Lung microvascular endothelial cell (primary cell): ENCODE measurements around the gene ASPM. TPM values are rescaled to one million over a fixed set of nuclear protein-coding genes. Genes with fewer than 3 reads are reported as not detected.
"Not testable (repeated sequence)": the region's sequence is repeated elsewhere in the genome, so short reads cannot be mapped to it uniquely, and the experiment has no call there.

Source experiments
- DNase-seq, 2 donors: peaks; one replicate each; pipeline versions ENCODE4 v3.0.0 to v3.0.0-alpha.2; 2010; ENCODE audit warnings: low read depth in 2 of 2
- total RNA-seq: library from RNA; depleted of rRNA; stranded (reverse); fragments of >200 nt; gene quantifications from 2 replicates; pipeline ENCODE4 v1.2.1, GENCODE V29; 2014

Gene ASPM
- total RNA-seq, 1 donor from 2014 or later: 3.0 TPM

DNA sequence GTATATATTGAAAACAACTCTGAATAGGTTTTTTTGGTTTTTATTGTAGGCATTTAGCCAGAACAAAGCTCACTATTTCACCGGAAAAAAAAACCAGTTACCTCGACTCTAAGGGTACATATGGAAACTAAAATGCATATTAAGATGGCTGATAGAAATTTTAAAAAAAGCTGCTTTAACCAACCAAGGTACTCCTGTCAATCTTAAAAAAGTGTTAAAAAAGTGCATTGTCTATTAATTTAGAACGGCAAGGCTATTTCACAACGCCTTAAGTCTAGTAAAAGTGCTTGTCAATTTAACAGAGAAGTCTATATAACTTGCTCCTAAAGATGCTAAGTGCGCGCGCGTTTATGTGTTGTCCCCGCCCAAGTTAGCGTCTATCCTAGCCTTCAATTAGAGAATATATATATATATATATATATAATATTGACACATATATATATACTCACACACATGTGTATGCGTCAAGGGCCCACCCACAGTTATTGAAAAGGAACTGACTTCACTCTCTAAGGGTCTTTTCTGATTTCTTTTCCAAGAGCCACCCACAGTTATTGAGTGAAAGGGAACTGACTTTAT is 934 bp downstream of the ASPM start:
- DNase-seq: peak; percentile 3 to 12

DNA sequence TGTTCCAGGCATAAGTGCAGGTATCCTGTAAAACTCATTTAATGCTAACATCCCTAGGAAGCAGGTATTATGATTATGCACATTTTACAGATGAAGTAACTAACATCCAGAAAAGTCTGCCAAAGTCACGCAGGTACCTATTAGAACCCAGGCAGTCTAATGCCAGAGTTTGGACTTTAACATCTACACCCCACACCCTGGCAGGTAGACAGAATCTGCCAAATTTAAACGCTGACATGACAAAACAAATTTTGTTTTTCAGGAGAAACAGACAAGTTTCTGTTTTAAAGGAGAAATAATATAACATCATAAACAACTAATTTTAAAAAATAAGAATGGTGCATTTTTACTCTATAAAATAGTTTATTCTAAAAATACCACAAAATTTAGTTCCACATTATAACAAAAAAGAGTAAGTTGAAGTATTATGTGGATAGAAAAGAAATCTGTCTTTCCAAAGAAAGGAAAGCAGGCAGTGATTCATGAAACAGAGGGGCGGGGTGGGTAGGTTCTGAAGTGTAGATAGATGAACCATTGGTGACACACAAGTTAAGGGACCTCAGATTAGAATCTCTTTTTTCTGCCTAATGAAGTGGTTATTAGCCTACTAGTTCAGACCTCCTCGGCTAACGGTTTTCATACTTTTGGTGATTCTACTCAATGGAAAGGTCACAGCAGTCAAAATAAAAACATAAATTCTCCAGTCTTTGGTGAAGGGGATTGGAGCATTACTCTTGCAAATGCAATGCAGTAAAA is 1.7 kb downstream of the ASPM start:
- DNase-seq: peak; percentile 33 to 48

DNA sequence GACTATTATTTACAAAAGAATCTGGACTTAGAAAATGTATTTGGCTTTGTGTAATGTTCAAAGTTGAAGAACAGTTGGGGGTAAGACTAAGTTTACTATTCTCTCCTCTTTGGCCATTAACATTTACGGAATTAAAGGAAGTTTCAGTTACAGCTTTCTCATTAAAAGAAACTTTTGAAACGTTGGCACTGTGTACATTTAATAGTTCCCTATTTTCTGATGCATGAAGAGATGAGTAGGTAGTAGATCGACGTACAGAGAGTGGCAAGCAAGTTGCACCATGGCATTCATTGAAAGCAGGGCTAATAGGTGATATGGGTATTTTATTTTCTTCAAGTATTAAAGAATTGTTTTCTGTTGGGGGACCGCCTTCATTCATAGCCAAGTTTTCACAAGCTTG is 3.2 kb downstream of the ASPM start:
- peak in 1 of 2 donors; percentile 9 for DNase-seq

DNA sequence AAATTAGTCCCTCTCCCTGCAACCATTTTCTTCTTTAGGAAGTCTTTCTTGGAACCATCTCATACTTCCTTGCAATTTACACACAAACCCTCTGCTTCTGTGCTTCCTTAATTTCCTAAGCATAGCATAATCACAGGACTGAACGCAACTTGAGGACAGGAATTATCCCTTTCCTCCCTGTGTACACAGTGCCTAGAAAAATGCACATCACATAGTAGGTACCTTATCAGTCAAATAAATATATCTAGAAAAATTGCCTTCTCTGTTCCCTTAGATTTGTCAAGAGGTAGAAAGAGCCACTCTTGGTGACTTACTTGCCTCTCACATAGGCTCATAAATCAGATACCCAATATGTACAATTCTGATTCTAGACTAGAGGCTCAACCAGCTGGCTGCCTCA is 4.9 kb downstream of the ASPM start:
- no peak for DNase-seq

DNA sequence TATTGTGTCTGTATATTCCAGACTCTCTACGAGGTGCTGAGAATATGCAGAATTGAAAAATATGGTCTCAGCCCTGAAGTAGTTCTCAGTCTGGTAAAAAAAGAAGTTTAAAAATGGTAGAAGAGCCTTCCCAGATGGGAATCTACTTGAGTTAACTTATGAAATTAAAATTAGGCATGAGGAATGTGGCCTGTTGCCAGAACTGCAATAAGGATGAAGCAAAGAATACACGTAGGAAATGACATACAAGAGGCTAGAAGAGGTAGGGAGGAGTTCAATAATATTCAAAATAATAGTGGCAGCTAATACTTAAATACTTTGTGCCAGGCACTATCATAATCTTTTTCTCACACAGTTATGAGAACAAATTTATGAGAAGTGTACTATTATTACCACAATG is 6.3 kb downstream of the ASPM start:
- peak in 1 of 2 donors; percentile 52 for DNase-seq

- DNase-seq: no peak
Measured at GRCh38 chr1:197139169-197139568, 7.3 kb downstream of the ASPM start.

DNA sequence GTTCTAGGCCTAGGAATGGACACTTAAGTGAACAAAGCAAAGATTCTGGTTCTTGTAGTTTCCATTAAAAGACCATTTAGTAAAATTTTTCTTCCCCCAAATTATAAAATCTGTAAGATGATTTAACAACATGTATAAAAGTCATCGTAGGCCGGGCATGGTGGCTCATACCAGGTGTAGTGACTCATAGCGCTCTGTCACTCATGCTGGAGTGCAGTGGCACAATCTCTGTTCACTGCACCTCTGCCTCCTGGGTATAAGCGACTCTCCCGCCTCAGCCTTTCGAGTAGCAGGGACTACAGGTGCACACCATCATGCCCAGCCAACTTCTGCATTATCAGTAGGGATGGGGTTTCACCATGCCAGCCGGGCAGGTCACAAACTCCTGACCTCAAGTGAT is 9.1 kb downstream of the ASPM start:
- no peak for DNase-seq

DNA sequence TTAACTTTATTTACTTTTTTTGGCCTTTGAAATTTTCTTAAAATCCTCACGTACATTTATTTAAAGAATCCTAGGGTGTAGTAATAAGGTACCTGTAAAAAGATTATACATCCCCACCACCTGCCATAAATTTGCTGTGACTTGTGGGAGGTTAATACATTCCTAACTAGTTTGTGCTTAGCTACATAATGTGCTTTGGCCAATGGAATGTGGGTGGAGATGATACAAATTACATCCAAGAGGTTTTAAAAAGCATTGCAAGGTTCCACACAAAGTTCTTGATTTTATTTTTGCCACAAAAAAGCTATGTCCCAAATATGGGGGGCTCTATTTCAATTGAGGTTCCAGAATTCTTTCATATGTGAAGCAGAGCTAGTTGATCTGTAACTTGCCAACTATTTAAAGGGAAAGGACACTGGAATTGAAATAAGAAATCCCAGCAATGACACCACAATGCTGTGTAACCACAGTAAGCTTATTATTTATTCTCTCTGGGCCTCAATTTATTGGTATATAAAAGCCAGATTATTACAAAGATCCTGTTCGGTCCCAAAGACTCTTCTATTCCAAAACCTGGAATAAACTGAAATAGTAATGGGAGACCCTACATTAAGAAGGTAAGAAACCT is 15.7 kb downstream of the ASPM start:
- DNase-seq: no peak

GRCh38 chr1:197129698-197130097 is 16.8 kb downstream of the ASPM start:
- no peak for DNase-seq

DNA sequence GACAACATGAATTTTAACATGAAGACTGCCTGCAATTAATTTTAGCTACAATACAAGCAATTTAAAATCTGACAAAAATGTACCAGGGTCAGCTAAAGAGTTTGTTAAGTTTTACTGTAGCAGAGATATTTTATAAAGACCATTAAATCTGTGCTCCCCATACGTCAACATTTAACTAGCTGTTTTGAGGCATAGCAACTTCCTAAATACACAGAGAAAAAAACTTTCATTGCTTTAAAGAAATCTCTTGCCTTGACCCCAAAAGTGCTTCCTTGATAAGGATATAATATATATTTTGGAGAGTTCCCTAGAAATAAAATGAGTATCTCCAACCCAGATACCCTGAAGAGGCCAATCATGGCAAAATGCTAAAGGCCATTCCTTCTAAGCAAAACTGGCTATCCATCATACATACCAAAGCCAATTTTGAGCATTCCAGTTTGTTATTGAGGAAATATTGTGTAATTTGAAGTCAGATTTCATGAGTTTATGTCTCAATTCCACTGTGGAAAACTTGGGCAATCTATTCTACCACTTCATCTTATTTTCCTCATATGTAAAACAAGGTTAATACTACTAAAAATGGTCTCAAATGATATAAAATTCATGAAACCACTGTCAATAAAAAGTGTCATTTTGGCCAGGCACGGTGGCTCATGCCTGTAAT is 19.1 kb downstream of the ASPM start:
- no peak for DNase-seq

DNA sequence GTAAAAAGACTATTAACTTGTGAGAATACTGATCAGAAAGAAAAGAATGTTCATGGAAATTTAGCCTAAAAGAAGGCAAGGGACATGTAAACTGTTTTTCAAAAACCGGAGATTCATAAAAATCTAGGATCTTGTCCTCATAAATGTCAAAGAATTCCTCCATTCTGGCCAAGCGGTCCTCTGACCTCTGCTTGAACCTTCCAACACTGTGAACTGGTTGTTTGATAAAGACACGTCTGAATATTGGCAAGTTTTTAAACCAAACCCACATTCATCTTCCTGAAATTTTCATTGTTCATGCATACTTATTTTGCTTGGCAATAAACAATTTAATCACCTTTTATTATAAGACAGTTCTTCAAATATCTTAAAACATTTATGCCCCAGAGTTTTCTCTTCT is 19.8 kb downstream of the ASPM start:
- DNase-seq: no peak

GRCh38 chr1:197124376-197124775 is 22.1 kb downstream of the ASPM start:
- no peak for DNase-seq

DNA sequence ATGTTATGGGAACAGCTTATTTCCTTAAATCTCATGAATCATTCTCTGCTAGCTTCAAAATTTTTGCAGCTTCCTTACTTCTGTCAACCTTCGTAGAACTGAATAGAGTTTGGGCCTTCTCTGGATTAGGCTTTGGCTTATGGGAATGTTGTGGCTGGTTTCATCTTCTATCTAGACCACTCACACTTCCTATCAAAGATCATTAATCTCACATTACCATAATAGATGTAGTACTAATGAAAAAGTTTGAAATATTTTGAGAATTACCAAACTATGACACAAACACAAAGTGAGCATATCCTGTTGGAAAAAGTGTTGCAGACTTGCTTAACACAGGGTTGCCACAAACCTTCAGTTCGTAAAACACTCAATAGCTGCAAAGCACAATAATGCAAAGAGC is 30.3 kb downstream of the ASPM start:
- peak in 1 of 2 donors; percentile 21 for DNase-seq

- no peak for DNase-seq
Measured at GRCh38 chr1:197106869-197107268, 39.6 kb downstream of the ASPM start.

GRCh38 chr1:197103300-197103699 is 43.2 kb downstream of the ASPM start:
- DNase-seq: peak in 1 of 2 donors; percentile 29

GRCh38 chr1:197101978-197102377 is 44.5 kb downstream of the ASPM start:
- DNase-seq: no peak

- DNase-seq: no peak
Measured at GRCh38 chr1:197100677-197101076, 45.8 kb downstream of the ASPM start.

DNA sequence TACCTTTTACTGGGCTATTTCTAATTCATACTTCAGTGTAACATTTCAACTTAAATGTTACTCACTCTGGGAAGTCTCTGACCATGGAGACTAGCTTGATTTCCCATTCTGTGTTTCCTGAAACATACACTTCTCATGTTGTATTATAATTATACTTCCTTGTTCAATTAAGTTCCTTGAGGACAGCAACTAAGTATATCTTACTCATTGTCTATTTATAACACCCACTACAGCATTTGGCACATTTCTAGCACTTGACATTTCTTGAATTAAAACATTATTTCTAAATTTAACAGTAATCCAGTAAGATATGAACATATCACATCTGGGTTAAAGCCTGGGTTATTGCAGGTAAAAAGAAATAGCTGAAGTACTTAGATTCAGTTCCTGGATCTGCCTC is 47.0 kb downstream of the ASPM start:
- no peak for DNase-seq

DNA sequence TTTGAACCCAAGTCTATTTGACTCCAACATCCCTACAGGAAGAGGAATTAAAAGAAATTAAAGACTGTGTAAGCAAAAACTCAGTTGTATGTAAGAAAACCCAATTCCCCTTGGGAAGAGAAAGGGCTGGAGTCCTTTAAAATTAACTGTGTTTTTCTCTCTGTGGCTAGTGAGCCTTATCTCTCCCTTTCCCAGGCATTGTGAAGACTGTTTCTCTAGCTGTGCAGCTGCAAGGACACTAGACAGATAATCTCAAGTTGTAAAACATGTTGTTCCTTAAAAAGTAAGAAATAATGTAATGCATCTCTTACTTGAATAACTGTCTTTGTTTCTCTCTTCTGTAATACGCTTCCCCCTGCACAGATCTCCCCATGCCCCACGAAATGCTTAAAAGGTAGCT is 49.5 kb downstream of the ASPM start:
- DNase-seq: not testable (repeated sequence)

- DNase-seq: no peak
Measured at GRCh38 chr1:197096137-197096536, 50.3 kb downstream of the ASPM start.

- DNase-seq: no peak
Measured at GRCh38 chr1:197093226-197093885, 53.1 kb downstream of the ASPM start.

DNA sequence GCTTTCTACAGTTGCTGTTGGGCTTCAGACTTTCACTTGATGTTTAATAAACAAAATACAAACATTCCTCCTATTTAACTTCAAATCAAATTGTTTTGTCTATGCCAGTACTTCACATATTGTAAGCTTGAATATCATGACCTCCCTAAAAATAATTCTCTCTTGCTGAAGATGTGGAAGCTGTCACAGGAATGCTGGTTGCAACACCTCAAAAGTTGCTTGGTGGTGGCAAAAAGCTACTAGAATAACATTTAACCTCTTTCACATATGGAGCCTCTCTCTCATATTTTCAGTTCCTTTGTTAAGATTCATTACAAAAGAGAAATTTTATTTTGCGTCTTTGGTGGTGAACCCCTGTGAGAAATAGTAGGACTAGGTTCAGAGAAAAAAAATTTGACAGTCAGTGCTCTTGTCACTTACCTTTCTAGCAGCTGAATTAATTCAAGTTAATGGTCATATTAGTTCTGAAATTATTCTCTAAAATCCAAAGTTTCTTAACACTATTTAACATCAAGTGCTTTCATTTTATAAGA is 53.9 kb downstream of the ASPM start:
- no peak for DNase-seq
